OCI-LY3 (cell line): ENCODE data around the gene AIF1.

Source experiments
- H2AFZ ChIP-seq: fragments of 200-600, 300-600 bp; shearing (Covaris generic); 2 replicates; pipeline ENCODE4 v1.6.0; 2014; ENCODE audit warnings: antibody characterized with exemption, low read depth, low read length
- H3K27ac ChIP-seq: fragments of 200-600, 300-600 bp; sonication (generic); 2 replicates; pipeline ENCODE4 v1.5.1; 2014; ENCODE audit warnings: mild to moderate bottlenecking, low read length, moderate library complexity, mixed read lengths
- H3K27me3 ChIP-seq: fragments of 200-600, 300-600 bp; sonication (generic); 2 replicates; pipeline ENCODE4 v1.6.1; 2014; ENCODE audit warnings: low read depth, low read length, mixed read lengths
- H3K36me3 ChIP-seq: fragments of 200-600, 300-600 bp; sonication (generic); replicated peaks from 2 replicates; pipeline ENCODE3; 2014; ENCODE audit warnings: low read depth, low read length, mixed read lengths
- H3K4me1 ChIP-seq: fragments of 300-600, 200-600 bp; sonication (generic); 2 replicates; pipeline ENCODE4 v1.6.1; 2014; ENCODE audit warnings: low read length, mixed read lengths
- H3K4me2 ChIP-seq: fragments of 200-600, 300-600 bp; sonication (generic); 2 replicates; pipeline ENCODE4 v1.6.1; 2014; ENCODE audit warnings: low read length, mixed read lengths
- H3K4me3 ChIP-seq: fragments of 300-600, 200-600 bp; sonication (generic); 2 replicates; pipeline ENCODE4 v1.5.1; 2014; ENCODE audit warnings: antibody characterized with exemption, mild to moderate bottlenecking, low read length, moderate library complexity
- H3K79me2 ChIP-seq: fragments of 300-600, 200-600 bp; shearing (Covaris generic); 2 replicates; pipeline ENCODE4 v1.6.1; 2014; ENCODE audit warnings: mild to moderate bottlenecking, low read length, mixed read lengths
- H3K9ac ChIP-seq: fragments of 300-600, 200-600 bp; shearing (Covaris generic); 2 replicates; pipeline ENCODE4 v1.6.0; 2014; ENCODE audit warnings: mild to moderate bottlenecking, low read length, moderate library complexity
- H3K9me3 ChIP-seq: fragments of 200-600, 300-600 bp; shearing (Covaris generic); 2 replicates; pipeline ENCODE4 v1.6.1; 2014; ENCODE audit warnings: low read length, mixed read lengths; ENCODE audit not compliant: insufficient read depth
- H4K20me1 ChIP-seq: fragments of 200-600, 300-600 bp; sonication (generic); 2 replicates; pipeline ENCODE4 v1.6.1; 2016; ENCODE audit warnings: low read length, mixed read lengths; ENCODE audit not compliant: insufficient read depth
- EZH2phosphoT487 ChIP-seq: fragments of 200-600 bp; shearing (Covaris generic); IDR thresholded peaks from 2 replicates; pipeline ENCODE4 v1.6.1; 2018; ENCODE audit warnings: antibody characterized with exemption, mixed run types, low read depth
- TF ChIP-seq, protein P1 (sequence below): fragments of 200-600, 300-600 bp; sonication (generic); IDR thresholded peaks from 2 replicates; pipeline ENCODE4 v1.5.1; 2014; ENCODE audit warnings: antibody characterized with exemption, low read length, low read depth

AIF1 gene

DNA sequence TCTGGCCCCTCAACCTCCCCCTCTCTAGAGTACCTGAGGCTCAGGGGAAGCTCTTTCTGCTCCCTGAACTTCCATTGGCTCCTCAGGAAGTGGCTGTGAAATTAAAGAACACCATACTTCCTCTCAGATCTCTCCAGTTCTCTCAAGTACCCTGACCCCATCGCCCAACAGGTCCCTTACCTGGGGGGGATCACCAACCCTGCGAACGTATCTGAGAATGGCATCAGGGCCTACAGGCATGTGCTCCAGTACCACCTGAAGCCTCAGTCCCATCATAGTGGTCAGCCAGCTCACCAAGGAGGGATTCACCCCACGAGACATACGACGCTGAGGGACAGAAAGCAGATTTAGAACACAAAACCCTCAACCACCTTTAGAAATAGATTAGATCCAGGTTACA is 25.6 kb downstream of the AIF1 start:
- Histone ChIP-seq H3K27ac (no peak overlapping the region), H3K4me1 (no peaks in the 10 kb centered on the region), H2AFZ (no peak overlapping the region), H3K4me2 (no peak overlapping the region), H3K4me3 (no peak overlapping the region), H3K9me3 (no peaks in the 10 kb centered on the region), H4K20me1 (no peaks in the 10 kb centered on the region), H3K27me3 (no peaks in the 10 kb centered on the region), H3K79me2 (no peaks in the 10 kb centered on the region), H3K36me3 (peaks cover 18% of the 10 kb centered on the region), H3K9ac (no peak overlapping the region)
- no peak for TF ChIP-seq EZH2phosphoT487
- TF ChIP-seq, protein P1, sequence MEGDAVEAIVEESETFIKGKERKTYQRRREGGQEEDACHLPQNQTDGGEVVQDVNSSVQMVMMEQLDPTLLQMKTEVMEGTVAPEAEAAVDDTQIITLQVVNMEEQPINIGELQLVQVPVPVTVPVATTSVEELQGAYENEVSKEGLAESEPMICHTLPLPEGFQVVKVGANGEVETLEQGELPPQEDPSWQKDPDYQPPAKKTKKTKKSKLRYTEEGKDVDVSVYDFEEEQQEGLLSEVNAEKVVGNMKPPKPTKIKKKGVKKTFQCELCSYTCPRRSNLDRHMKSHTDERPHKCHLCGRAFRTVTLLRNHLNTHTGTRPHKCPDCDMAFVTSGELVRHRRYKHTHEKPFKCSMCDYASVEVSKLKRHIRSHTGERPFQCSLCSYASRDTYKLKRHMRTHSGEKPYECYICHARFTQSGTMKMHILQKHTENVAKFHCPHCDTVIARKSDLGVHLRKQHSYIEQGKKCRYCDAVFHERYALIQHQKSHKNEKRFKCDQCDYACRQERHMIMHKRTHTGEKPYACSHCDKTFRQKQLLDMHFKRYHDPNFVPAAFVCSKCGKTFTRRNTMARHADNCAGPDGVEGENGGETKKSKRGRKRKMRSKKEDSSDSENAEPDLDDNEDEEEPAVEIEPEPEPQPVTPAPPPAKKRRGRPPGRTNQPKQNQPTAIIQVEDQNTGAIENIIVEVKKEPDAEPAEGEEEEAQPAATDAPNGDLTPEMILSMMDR: no peak

DNA sequence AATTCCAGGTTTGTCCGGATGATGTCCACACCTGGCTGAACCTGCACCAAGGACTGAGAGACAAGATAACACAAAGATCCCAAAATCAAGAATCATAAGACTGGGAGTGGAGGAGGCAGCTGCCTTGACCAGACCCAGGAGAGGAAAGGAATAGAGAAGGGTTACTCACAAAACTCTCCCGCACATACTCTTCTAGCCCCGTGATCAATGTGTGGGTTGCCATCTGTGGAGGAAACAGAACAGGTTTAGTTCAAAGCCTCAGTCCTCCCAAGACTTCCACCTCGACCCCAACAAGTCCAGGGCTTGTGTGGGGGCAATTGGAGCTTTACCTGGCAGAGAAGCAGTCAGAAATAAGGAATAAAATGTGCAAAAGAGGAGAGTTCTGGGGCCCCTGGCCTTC is 26.3 kb downstream of the AIF1 start:
- H3K27ac ChIP-seq: no peak overlapping the region
- H3K79me2 ChIP-seq: no peaks in the 10 kb centered on the region
- H2AFZ ChIP-seq: no peak overlapping the region
- H4K20me1 ChIP-seq: no peaks in the 10 kb centered on the region
- TF ChIP-seq, protein P1: no peak
- no peak for TF ChIP-seq EZH2phosphoT487
- no peaks in the 10 kb centered on the region for H3K27me3 ChIP-seq
- H3K4me3 ChIP-seq: no peak overlapping the region
- peaks cover 14% of the 10 kb centered on the region for H3K36me3 ChIP-seq
- H3K9me3 ChIP-seq: no peaks in the 10 kb centered on the region
- no peaks in the 10 kb centered on the region for H3K4me1 ChIP-seq
- no peak overlapping the region for H3K9ac ChIP-seq
- H3K4me2 ChIP-seq: no peak overlapping the region

GRCh38 chr6:31642798-31643570 is 27.9 kb downstream of the AIF1 start:
- Histone ChIP-seq H2AFZ (no peak overlapping the region), H3K27ac (no peak overlapping the region), H3K9me3 (no peaks in the 10 kb centered on the region), H3K27me3 (no peaks in the 10 kb centered on the region), H3K9ac (no peak overlapping the region), H3K4me2 (no peak overlapping the region), H3K79me2 (no peaks in the 10 kb centered on the region), H3K4me1 (no peaks in the 10 kb centered on the region), H4K20me1 (no peaks in the 10 kb centered on the region), H3K36me3 (peaks cover 11% of the 10 kb centered on the region), H3K4me3 (no peak overlapping the region)
- TF ChIP-seq, protein P1: no peak
- TF ChIP-seq EZH2phosphoT487: no peak

DNA sequence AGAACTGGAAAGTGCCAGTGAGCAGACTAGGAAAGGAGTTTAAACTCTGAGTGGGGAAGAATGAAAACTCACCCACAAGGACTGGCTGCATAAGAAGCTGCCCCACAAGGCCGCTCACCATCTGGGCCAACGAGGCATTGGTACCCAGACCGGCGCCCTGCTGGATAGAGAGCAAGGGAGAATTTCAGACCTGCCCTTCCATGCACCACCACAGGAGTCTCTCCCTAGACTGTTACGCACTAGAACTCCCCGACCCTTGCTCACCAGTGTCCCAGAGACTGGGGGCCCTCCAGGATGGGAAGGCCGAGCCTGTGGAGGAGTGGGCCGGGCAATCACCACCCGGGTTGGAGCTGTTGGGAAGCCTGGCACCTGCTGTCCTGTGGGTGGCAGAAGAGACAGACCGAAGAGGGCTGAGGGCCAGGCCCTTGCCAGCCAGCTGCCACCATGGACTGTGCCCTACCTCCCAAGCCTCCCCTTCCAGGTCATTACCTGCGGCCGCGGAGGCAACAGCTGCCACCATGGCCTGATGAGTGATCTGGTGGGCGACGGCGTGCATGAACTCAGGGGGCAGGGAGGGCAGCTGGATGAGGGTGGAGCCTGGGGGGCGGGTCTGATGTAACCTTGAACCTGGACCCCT is 28.9 kb downstream of the AIF1 start:
- Histone ChIP-seq H3K36me3 (peaks cover 9% of the 10 kb centered on the region), H3K79me2 (0 out of 2 replicates have a peak, but pooled peaks cover under 1% of the 10 kb centered on the region), H3K4me2 (no peak overlapping the region), H3K27me3 (no peaks in the 10 kb centered on the region), H3K9me3 (no peaks in the 10 kb centered on the region), H3K27ac (no peak overlapping the region), H3K4me1 (no peaks in the 10 kb centered on the region), H2AFZ (no peak overlapping the region), H3K9ac (no peak overlapping the region), H3K4me3 (no peak overlapping the region), H4K20me1 (no peaks in the 10 kb centered on the region)
- no peak for TF ChIP-seq EZH2phosphoT487
- TF ChIP-seq, protein P1: no peak
